SK-MEL-5 (cell line): ENCODE results near the gene MLKL. TPM values are rescaled to one million over a fixed set of nuclear protein-coding genes. Genes with fewer than 3 reads are reported as not detected.
"Not testable (repeated sequence)": the region's sequence is repeated elsewhere in the genome, so short reads cannot be mapped to it uniquely, and the experiment has no call there.

Experiments
- DNase-seq: peaks from one replicate; pipeline ENCODE4 v3.0.0-alpha.2; 2016; ENCODE audit warnings: low read depth, low spot score
- in situ Hi-C: cut with HindIII; loops from 2 replicates; pipeline ENCODE4 v1.10.0; 2016; ENCODE audit warnings: low sequenced_read_pairs, high pct_unique_total_duplicates, low pct_unique_long_range_greater_than_20kb
- total RNA-seq: library from RNA; depleted of rRNA; stranded (reverse); fragments of >200 nt; shearing (Covaris generic); gene quantifications from 2 replicates; pipeline ENCODE4 v1.2.3, GENCODE V29; 2014

The MLKL gene
- total RNA-seq, 1 experiment from 2014 or later, result 6.0 TPM

DNA sequence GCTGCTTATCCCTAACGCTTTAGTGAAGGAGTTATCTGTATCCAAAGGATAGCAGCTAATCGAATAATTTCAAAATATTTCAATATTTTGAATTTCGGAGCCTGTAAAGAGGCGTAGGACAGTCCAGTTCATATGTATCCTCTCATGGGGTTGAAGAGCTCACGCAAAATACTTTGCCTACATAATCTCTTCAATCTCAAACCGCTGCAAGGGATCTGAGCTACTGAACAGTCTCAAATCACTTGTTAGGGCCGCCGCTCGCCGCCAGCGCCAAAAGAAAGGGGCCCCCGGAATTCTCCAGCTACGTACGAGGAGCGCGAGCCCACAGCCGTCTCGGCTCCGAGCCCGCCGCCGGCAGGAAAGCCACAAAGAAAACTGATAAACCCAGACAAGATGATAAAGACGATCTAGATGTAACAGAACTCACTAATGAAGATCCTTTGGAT lies 33.4 kb downstream of the MLKL start:
- DNase-seq, result no peak
- in situ Hi-C loops, result no loop called here

DNA sequence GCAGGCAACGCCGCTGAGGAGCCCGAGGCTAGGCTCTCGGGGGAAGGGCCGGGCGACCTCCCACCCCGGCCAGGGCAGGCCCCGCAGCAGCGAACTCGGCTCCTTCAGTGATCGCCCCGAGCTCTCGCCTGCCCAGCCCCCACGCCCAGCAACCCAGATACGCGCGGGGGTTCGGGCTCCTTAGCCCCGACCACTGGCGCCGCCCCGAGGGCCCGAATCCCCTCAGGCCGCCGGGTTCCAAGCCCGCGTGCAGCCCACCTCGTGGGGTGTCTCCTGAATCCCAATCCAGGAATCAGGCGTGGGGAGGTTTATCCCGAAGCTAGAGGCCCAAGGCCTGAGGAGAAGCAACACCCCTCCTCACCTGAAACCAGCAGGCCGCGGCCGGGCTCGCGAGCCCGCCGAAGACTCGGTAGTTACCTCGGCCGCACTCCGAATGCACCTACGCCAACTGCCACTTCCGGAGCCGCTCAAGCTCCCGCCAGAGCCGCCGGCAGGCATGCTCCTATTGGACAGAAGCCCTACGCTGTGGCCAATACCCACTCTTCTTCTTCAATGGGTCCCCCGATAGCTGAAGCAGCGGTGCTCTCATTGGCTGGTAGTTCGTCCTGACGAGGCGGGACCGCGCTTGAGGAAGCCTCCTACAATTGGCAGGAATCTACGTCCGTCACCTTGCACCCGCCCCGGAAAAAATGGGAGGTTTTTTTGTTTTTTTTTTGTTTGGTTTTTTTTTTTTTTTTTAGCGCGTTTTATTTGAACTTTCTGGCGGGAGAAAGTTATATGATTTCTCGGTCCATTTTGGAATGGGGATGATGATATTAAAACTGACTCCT lies 34.0 kb downstream of the MLKL start, which contains the start of gene RFWD3:
TSS of gene RFWD3 (minus strand) at position 453 of the 830 bp plus-strand sequence. CDS start 5,428 bp downstream, outside the sequence.
- DNase-seq, result peak; percentile 98
- in situ Hi-C loops, result no loop called here

DNA sequence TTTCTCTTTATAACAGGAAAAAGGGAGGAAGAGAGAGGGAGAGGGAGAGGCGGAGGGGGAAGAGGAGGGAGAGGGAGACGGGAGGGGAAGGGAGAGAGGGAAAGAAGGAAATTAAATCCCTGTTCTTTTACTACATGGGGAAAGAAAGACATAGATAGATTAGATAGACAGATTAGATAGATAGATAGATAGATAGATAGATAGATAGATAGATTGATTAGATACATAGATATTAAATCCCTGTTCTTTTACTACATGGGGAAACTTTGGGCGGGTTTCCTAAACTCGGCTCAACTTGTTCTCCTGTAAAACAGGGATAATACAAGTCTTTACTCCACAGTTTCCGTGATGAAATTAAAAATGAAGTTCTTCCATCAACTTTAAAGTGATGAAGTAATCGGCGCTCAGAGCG lies 34.6 kb downstream of the MLKL start:
- in situ Hi-C loops, result no loop called here
- DNase-seq, result no peak

GRCh38 chr16:74661064-74661463 lies 39.6 kb downstream of the MLKL start:
- no peak for DNase-seq
- in situ Hi-C loops, result no loop called here

DNA sequence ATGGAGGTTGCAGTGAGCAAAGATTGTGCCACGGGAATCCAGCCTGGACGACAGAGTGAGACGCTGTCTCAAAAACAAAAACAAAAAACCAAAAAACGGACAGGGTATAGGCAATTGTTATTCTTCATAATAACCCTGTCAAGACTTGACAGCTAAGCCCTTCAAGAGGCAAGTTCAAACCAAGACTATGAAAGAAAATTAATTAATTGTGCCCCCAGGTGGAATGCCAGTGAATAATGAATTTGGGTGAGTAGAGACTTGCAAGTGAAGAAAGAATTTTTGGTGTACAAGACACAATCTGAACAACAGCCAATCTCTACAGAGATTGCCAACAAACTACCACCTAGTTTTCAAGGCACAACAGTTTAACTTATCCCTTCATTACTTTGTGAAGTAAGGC lies 40.3 kb downstream of the MLKL start:
- no peak for DNase-seq
- in situ Hi-C loops, result no loop called here

DNA sequence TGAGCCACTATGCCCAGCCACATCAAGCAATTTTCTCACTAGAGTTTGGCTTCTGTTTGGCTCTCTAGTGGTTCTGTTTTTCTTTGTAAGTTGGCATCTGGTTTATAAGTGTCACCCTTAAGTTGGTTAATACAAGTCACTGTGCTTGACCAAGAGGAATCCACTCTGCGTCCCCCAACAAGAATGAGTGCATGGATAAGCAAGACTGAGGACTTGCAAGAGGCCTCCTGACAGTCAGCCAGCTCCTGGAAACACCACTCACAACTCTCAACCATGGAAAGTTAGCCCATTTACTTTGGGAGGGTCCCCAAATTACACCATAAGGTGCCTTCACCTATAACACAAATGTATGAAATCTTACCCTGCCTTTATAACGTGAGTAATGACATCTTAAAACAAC lies 41.6 kb downstream of the MLKL start:
- in situ Hi-C loops, result no loop called here
- no peak for DNase-seq

GRCh38 chr16:74657870-74658642 lies 42.6 kb downstream of the MLKL start:
- in situ Hi-C loops, result no loop called here
- no peak for DNase-seq

GRCh38 chr16:74654536-74655050 lies 46.1 kb downstream of the MLKL start:
- in situ Hi-C loops, result no loop called here
- no peak for DNase-seq

- DNase-seq, in situ Hi-C loops: not testable (repeated sequence)
These were observed 47.8 kb downstream of the MLKL start for GRCh38 chr16:74652883-74653282.

DNA sequence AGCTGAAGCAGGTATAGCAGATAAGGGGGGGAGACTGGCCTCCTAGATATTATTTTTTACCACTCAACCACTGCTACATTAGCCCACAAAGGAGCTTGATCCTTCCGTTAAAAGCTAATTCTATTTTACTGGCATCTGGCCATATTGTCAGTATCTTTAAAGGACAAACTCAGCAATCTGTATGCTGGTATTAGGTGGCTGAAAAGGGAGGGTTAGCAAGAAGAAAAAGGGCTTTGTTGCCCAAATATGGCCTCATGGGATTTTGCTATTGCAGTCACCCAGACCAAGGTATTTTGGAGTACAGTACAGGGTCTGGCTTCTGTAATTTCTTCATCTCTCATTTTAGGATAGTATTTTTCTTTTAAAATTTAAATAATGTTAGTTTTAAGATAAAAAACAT lies 48.4 kb downstream of the MLKL start:
- in situ Hi-C loops, result no loop called here
- no peak for DNase-seq

DNA sequence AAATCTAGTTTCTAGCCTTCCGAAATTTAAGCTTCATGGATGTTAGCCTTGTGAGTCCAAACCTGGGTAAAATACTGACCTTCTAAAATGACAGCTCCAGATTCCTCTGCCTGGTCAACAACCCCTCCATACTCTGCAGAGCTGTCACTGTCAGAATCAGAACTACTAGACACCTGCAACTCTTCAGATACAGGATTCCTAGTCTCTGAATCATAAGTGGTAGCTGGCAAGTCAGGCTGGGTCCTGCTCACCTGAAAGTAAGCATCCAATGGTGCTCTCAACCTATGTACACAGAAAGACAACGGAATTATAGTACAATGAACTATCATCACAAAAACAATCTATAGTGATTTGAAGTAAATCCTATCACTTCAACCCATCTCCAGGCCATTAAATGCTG lies 48.8 kb downstream of the MLKL start:
- in situ Hi-C loops, result no loop called here
- no peak for DNase-seq

DNA sequence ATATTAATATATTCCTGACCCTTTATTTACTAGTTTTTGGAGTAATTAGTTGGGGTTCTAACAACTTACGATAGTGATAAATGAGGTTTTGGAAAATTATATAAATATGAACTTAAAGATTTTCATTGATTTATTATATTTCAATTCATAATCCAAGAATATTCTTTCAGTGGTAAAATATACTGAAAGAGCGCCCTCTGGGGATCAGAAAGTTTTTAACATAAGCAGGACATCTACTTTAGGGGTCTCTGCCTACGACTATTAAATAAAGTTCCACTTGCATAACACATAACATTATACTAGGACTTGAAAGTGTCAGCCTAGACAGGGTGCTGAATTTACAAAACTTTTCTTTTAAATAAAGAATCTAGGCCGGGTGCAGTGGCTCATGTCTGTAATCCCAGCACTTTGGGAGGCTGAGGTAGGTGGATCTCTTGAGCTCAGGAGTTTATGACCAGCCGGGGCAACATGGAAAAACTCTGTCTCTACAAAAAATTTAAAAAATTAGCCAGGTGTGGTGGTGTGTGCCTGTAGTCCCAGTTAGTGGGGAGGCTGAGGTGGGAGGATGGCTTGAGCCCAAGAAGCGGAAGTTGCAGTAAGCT lies 49.6 kb downstream of the MLKL start:
- DNase-seq, result peak; percentile 33
- in situ Hi-C loops, result no loop called here

DNA sequence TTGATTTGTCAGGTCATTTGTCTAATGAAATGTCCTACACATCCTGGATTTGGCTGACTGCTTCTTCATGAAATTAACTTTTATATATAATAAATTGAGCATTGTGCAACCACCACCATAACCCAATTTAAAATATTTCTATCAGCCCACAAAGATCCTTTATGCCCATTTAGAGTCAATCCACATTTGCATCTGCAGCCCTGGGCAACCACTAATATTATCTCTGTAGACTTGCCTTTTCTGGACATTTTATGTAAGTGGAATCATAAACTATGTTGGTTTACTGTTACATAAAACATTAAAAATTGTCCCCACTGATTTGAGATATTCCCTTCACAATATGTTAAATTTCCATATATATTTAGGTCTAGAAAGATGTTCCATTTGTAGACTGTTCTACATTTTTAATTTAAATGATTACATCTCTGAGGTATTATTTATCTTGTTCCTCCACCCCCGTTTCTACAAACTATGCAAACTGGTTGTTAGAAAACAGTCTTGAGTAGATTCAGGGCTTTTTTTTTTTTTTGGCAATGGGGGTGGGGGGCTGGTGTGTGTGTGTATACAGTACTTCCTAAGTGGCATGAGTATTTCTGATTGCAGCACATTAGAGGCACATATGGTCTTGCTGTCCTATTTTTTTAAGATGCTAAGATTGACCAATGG lies 50.7 kb downstream of the MLKL start:
- DNase-seq, result no peak

GRCh38 chr16:74641969-74642368 lies 58.7 kb downstream of the MLKL start:
- DNase-seq, result no peak
- in situ Hi-C loops, result no loop called here

More for the DNA sequence above, 50.7 kb downstream of the MLKL start:
- in situ Hi-C loops, result no loop called here

DNA sequence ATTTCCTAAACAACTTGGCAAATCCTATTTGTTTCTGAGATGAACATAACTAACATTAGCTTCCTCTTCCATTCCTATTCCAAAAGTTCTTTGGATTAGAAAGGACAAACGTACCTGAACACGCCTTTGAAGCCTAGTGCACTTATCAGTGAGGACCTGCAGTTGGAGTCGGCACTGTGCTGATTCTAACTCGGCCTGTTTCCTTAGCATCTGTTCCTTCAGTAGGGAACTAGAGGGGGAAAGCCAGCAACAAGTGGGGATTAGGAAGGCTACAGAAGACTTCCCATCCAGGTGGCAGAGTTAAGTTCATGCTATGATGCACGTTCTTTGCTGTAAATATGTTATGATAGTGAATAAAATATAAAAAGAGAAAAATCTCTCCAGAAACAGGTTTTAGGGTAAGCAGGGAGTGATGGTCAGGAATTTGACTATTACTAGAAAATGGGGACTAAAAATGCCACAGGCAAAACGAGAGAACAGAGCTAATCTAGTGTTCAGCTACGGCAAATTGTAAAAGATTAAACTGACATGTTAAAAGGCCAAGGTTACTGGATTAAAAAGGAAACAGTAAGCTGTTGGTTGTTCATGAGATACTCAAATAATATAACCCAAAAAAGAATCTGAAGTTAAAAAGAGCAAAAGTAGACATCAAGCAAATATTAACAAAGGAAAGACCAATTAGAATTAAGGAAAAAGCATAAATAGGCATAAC lies 62.8 kb downstream of the MLKL start:
- in situ Hi-C loops, result no loop called here
- no peak for DNase-seq

DNA sequence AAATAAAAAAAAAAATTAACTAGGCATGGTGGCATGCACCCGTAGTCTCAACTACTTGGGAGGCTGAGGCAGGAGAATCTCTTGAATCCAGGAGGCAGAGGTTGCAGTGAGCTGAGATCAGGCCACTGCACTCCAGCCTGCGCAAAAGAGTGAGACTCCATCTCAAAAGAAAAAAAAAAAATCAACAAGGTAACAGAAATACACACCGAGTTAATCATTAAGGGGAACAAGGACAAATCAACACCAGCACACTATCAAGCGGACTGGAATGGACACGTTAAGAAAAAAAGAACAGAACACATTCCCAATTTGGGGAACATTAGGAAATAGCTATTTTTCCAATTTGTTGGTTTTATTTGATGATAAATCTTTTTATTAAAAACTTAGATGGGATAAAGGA lies 65.4 kb downstream of the MLKL start:
- in situ Hi-C loops, result no loop called here
- DNase-seq, result no peak

- in situ Hi-C loops, result no loop called here
- no peak for DNase-seq
These were observed 67.0 kb downstream of the MLKL start for GRCh38 chr16:74633686-74634085.
